GM18858 (cell line): ENCODE measurements around the gene CHRNG.

ENCODE experiments used
- ATAC-seq: cut with Tn5 transposase; IDR thresholded peaks from one replicate; pipeline ENCODE4 v1.9.1; 2021; ENCODE audit not compliant: unreplicated experiment

CHRNG gene

GRCh38 chr2:232505856-232506255, 33.6 kb upstream of the CHRNG start:
- no peak for ATAC-seq

GRCh38 chr2:232506709-232507108, 32.8 kb upstream of the CHRNG start:
- no peak for ATAC-seq

- ATAC-seq, result no peak
Measured at GRCh38 chr2:232508251-232508650, 31.2 kb upstream of the CHRNG start.

- ATAC-seq, result no peak
Measured at GRCh38 chr2:232511336-232511890, 28.1 kb upstream of the CHRNG start.

GRCh38 chr2:232512602-232513001, 26.9 kb upstream of the CHRNG start:
- no peak for ATAC-seq

GRCh38 chr2:232513353-232513752, 26.1 kb upstream of the CHRNG start:
- ATAC-seq, result no peak

GRCh38 chr2:232515639-232516038, 23.9 kb upstream of the CHRNG start:
- ATAC-seq, result no peak

- ATAC-seq, result no peak
Measured at GRCh38 chr2:232516551-232516950, 22.9 kb upstream of the CHRNG start.

- ATAC-seq, result no peak
Measured at GRCh38 chr2:232518844-232519243, 20.6 kb upstream of the CHRNG start.

- ATAC-seq, result no peak
Measured at GRCh38 chr2:232519581-232520438, 19.7 kb upstream of the CHRNG start, which contains the start of gene PRSS56. Gene PRSS56 (plus strand): TSS chr2:232520388. CDS start chr2:232520599, 211 bp downstream.

GRCh38 chr2:232520489-232520888, 19.0 kb upstream of the CHRNG start:
- ATAC-seq, result no peak

GRCh38 chr2:232521098-232521497, 18.4 kb upstream of the CHRNG start:
- no peak for ATAC-seq

GRCh38 chr2:232521959-232522622, 17.4 kb upstream of the CHRNG start:
- no peak for ATAC-seq

GRCh38 chr2:232522623-232523401, 16.7 kb upstream of the CHRNG start:
- no peak for ATAC-seq

- no peak for ATAC-seq
Measured at GRCh38 chr2:232523402-232523681, 16.1 kb upstream of the CHRNG start.

GRCh38 chr2:232523682-232524597, 15.6 kb upstream of the CHRNG start:
- ATAC-seq, result no peak

GRCh38 chr2:232524771-232525170, 14.7 kb upstream of the CHRNG start:
- no peak for ATAC-seq

- ATAC-seq, result no peak
Measured at GRCh38 chr2:232525199-232525598, 14.3 kb upstream of the CHRNG start.

- no peak for ATAC-seq
Measured at GRCh38 chr2:232525791-232526371, 13.6 kb upstream of the CHRNG start, which contains the start of gene CHRND. Gene CHRND (plus strand): TSS chr2:232526160. CDS start chr2:232526216, 56 bp downstream.

- no peak for ATAC-seq
Measured at GRCh38 chr2:232526372-232526941, 13.0 kb upstream of the CHRNG start.
